Epidermal melanocyte (primary cell): ENCODE results near the gene NTRK3.

Experiments used
- DNase-seq: peaks from one replicate; pipeline ENCODE4 v3.0.0; 2011; ENCODE audit warnings: low spot score; ENCODE audit not compliant: insufficient read length

NTRK3 gene

GRCh38 chr15:88258093-88258641 lies 1.6 kb upstream of the NTRK3 start:
- no peak for DNase-seq

GRCh38 chr15:88257311-88258092 lies 963 bp upstream of the NTRK3 start:
- DNase-seq, result no peak

GRCh38 chr15:88255484-88256278 lies 858 bp downstream of the NTRK3 start:
- DNase-seq, result peak; percentile 31

- no peak for DNase-seq
Observed at GRCh38 chr15:88255087-88255483, 1.5 kb downstream of the NTRK3 start.

GRCh38 chr15:88252441-88252840 lies 4.1 kb downstream of the NTRK3 start:
- DNase-seq, result no peak

- DNase-seq, result no peak
Observed at GRCh38 chr15:88250826-88251225, 5.7 kb downstream of the NTRK3 start.

GRCh38 chr15:88249220-88249619 lies 7.3 kb downstream of the NTRK3 start:
- no peak for DNase-seq

GRCh38 chr15:88247914-88248313 lies 8.6 kb downstream of the NTRK3 start:
- no peak for DNase-seq

GRCh38 chr15:88246666-88247446 lies 9.7 kb downstream of the NTRK3 start:
- DNase-seq, result peak; percentile 72

- DNase-seq, result no peak
Observed at GRCh38 chr15:88246081-88246480, 10.5 kb downstream of the NTRK3 start.

GRCh38 chr15:88243895-88244787 lies 12.4 kb downstream of the NTRK3 start:
- DNase-seq, result no peak

GRCh38 chr15:88242586-88243555 lies 13.7 kb downstream of the NTRK3 start:
- DNase-seq, result no peak

- no peak for DNase-seq
Observed at GRCh38 chr15:88241461-88241860, 15.1 kb downstream of the NTRK3 start.

GRCh38 chr15:88241060-88241459 lies 15.5 kb downstream of the NTRK3 start:
- no peak for DNase-seq

GRCh38 chr15:88239594-88239993 lies 16.9 kb downstream of the NTRK3 start:
- no peak for DNase-seq

GRCh38 chr15:88238618-88239430 lies 17.7 kb downstream of the NTRK3 start:
- no peak for DNase-seq

- DNase-seq, result no peak
Observed at GRCh38 chr15:88234711-88235110, 21.8 kb downstream of the NTRK3 start.

- no peak for DNase-seq
Observed at GRCh38 chr15:88233921-88234320, 22.6 kb downstream of the NTRK3 start.
